Stimulated activated CD8-positive, alpha-beta memory T cell treated with anti-CD3 and anti-CD28 coated beads, Interleukin-15, amount 100 ng/mL, for 48 hours (primary cell): ENCODE data around the gene PPP1R8.
"Not testable (repeated sequence)": the region's sequence is repeated elsewhere in the genome, so short reads cannot be mapped to it uniquely, and the experiment has no call there.

Experiments used
- DNase-seq, 2 donors: peaks; one replicate each; pipeline ENCODE4 v3.0.0-alpha.2; 2020; ENCODE audit warnings: low read depth in 2 of 2

Gene PPP1R8

DNA sequence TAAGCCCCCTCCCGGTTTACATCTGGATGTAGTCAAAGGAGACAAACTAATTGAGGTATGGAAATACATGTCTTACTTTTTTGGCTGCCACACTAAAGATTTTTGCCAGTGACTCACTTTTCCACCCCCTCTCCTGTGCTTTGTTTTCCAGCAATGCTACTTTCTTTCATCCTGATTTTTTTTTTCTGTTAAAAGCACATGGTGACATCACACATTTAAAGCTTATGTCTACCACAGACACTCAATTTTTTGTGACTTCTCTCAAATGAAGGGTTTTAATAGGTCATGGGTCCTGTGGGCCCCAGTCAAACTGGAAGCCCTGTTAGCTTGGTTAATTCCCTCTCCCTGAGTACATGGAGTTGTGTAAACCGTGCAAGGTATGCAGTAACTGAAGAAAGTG, 2.2 kb downstream of the PPP1R8 start:
- DNase-seq, result no peak

DNA sequence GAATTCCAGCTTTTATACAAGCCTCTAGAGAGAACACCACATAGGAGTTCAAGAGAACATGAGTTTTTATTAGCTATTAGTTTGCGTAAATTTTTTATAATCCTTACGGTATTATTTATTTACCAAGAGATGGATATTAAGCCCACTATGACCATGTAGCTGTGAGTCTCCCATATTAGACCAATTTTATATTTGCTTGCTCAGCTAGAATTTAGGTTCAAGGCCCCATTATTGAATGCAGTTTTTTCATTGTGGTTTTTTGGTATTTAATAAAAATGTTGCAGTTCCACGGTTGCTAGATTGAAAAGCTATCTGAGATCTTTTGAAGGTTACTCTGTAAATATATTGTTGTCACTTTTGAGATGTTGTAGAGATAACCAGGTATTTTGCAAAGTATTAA, 2.9 kb downstream of the PPP1R8 start:
- no peak for DNase-seq

DNA sequence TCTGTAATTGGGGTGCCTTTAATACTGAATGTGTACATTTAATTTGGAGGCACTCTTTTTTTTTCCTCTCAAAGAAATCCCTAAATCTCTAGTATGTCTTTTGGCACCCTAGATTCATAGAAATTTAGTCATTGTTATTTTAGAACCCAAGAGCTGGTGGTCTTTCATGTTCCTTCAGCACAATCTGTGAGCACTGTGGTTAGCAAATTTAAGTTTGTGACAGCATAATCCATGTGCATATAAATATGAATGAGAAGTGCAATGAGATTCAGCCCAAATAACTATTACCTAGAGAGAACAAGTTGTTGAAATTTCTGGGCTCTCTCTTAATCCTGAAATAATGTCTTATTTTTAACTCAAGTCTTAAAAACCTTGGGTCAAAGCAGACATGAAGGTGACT, 4.5 kb downstream of the PPP1R8 start:
- DNase-seq, result no peak

DNA sequence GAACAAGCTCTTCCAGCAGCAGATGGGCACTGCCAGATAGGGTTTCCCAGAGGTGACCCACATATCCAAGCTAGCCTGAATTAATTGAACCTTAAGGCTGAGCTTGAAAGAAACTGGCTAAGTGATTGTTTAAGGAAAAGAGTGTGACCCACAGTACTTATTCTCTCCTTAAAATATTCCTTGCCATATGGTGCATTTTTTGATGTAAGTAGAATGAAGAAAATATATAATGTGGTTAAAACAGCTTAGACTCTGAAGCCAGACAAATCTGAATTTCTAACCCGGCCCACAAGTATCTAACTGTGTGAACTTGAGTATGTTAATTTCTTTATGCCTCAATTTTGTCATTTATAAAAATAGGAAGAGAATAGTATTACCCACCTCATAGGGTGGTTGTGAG, 4.9 kb downstream of the PPP1R8 start:
- DNase-seq, result no peak

DNA sequence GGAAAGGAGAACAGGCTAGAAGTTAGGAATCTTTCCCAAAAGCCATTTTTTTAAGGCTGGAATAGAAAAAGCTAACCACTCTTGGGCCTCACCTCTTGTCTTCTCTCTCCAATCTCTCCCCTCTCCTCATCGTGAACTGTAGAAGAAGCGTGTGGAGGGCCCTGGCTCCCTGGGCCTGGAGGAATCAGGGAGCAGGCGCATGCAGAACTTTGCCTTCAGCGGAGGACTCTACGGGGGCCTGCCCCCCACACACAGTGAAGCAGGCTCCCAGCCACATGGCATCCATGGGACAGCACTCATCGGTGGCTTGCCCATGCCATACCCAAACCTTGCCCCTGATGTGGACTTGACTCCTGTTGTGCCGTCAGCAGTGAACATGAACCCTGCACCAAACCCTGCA, 19.4 kb downstream of the PPP1R8 start:
- no peak for DNase-seq

DNA sequence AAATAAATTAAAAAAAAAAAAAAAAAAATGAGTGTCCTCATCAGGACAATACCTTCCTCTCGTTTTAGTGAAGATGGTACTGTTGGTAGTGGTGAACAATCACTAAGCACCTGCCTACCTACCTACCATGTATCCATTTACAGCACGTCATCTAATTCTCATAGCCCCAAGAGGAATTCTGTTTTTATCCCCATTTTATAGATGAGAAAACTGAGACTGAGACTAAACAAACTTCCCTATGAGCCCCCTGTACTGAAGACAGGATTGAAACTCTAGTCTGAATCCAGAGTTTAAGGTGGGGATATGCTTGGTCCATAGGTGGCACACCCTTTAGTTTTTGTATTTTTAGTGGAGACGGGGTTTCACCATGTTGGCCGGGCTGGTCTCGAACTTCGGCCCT, 24.5 kb downstream of the PPP1R8 start:
- DNase-seq, result no peak

DNA sequence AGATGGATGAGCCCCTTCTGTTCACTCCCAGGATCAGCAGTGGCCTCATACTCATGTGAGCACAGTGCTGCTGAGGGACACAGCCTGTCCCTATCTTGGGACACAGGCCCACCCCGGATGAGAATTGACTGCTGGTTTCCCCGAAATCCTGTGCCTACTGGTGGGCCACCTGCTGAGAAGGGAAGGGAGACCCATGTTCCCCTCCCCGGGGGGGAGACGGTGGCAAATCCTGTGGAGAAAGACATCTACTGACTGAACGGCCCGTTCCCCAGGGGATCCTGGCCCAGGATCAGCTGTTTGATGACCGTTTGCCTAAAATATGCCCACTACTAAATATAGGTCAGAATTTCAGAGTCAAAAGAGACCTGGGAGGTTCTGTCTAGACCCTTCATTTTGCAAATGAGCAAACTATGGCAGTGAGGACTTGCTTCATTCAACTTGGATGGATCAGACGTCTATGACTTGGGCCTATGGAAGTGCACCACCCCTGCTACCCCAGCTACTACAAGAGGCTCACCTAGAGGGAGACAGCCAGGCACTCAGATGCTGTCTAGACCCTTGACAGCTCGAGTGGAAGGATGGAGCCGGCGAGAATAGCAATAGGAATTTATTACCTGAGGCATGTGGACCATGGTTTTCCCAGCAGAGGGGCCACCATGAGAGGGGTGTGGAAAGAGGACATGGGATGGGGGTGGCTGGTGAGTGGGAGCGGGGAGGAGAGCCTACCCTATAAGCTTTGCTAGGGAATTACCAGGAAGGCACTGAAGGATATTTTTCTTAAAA, 26.2 kb downstream of the PPP1R8 start:
- no peak for DNase-seq

DNA sequence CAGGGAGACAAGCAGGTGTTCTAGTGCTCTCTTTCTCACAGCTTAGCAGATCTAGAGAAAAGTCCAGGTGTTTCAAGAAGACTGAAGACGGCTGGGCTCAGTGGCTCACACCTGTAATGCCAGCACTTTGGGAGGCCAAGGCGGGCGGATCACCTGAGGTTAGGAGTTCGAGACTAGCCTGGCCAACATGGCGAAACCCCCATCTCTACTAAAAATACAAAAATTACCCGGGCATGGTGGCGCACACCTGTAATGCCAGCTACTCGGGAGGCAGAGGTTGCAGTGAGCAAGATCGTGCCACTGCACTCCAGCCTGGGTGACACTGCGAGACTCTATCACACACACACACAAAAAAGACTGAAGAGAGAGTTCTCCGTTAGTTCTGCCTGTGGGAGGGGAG, 27.0 kb downstream of the PPP1R8 start:
- not testable (repeated sequence) for DNase-seq

DNA sequence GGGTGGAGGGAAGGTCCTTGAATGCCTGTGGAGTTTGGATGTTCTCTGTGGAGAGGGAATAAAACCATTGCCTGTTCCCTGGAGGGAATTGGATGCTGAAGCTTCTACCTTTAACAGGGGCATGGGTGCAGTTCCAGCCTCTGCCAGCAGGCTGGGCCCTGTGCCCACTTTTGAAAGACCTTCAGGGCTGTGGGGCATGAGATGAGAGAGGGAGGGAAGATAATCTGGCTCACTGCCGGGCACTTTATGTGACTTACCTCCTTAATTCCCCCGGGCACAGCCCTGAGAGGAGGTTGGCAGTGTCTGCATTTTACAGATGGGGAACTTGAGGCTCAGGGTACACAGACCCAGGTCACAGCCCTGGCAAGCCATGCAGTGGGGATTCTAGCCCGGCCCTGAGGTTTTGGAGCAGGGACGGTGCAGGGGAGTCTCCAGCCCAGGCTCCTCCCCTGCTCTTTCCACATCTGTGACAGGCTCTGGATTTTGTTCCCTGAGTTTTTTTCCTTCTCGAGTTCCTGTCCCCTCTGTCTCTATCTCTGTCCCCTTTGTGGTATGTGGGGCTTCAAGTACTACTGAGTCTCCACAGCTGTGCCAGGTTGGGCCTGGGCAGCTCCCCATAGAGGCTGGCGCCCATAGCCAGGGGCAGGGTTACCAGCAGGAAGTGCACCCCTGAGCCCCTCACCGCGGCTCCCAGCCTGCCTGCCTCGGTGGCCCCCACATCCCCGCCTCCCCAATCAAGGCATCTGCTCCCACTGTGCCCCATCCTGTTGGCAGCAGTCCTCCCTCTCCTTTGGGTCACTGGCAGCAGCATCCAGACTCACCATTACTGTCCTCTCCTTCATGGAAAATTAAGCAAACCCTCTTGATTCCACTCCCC, 27.7 kb downstream of the PPP1R8 start:
- peak; percentile 55 to 60 for DNase-seq

DNA sequence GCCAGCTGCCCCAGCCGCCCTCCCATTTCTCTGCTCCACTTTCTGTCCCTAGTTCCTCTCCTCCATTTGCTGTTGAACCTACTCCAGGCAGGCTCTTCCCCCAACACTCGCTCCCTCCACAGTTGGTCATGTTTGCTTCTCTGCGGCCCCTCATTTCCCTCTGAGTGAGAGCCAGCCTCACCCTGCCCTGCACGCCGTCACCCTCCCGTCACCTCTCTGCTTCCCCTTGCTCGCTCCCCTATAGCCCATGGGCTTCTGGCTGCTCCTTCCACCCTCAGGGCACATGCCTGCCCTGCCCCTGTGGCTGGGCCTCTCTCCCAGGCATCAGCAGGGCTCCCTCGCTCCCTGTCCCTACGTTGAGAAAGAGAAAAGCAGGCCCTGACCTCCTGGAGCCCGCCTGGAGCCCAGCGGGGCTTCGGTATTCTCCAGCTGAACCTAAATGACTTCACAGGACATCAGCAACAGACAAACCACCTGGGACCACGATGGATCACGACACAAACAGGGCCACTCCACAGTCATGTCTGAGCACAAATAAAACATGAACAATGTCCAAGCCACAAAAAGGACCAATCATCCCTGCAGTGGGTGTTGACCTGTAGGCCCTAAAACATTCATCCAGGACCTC, 28.5 kb downstream of the PPP1R8 start:
- no peak for DNase-seq

DNA sequence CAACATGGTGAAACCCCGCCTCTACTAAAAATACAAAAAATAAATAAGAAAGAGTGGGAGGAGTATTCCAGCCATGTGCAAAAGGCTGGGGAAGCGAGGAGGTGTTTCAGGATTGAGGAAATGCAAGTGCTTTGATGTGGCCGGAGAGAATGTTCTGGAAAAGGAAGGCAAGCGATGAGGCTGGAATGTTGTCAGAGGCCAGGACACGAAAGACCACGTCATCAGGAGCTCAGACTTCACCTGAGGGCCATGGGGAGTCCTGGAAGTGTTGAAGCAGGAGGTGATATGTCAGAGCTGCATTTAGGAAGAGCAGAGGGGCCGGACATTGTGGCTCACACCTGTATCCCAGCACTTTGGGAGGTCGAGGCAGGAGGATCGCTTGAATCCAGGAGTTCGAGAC, 30.9 kb downstream of the PPP1R8 start:
- DNase-seq, result no peak

DNA sequence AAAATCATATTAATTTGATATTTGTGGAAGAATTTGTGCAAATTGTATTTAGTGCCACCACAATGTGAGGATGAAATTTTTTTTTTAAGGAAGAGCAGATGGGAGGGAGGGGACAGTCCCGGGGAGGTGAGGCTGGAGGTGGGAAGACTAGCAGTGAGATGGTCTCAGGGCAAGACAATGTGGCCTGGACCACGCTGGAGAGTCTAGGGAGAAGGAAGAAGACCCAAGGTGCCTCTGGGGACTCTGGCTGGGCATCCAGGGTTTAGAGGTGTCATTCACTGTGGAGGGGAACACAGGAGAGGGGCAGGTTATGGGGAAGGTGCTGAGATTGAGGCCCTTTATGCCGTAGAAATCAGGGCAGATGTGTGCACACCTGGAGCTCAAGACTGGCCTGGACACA, 31.4 kb downstream of the PPP1R8 start:
- DNase-seq, result no peak

DNA sequence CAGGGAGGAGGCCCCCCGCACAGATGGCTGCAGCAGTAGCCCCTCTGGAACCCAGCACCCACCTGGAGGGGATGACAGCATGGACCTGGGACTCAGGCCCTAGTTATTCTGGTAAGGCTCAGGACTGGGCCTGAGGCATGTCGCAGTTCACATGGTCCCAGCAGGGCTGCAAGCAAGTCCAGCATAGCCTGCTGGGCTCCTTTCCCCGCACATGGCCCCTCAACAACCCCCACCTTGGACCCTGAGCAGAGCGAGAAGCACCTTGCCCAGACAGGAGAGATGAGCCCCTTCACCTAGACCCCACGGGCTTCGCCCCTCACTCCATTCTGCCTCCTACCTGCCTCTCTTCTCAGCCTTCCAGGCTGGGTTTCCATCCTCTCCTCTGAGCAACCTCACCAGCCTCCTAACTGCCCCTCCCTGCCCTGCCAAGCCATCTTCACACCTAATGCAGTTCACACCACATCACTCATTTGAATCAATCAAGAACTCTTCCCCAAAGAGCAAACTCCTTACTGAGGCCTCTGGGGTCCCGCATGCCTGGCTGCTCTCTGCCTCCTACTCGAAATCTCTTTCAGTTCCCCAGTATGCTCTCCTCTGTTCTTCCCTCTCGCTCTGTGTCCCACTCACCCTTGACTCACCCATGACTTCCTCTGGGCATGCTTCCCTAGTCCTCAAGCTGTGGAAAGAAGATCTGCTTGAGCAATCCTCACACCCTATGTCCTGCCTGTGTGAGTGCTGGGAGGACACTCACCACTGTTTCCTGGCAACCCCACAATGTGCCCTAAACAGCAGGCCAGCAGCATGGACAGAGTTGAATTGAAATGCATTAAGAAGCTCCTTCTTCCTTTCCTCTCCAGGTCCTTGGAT, 32.3 kb downstream of the PPP1R8 start:
- no peak for DNase-seq

DNA sequence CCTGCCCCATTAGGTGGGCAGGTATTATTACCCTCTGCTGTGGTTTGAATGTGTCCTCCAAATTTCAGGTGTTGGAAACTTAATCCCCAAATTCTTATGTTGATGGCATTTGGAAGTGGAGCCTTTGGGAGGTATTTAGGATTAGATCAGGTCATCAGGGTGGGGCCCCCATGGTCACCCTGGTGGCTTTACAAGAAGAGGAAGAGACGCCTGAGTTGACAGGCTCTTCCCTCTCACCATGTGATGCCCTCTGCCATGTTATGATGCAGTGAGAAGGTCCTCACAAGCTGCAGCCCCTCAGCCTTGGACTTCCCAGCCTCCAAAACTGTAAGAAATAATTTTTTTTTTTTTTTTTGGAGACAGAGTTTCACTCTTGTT, 32.9 kb downstream of the PPP1R8 start:
- DNase-seq, result no peak

DNA sequence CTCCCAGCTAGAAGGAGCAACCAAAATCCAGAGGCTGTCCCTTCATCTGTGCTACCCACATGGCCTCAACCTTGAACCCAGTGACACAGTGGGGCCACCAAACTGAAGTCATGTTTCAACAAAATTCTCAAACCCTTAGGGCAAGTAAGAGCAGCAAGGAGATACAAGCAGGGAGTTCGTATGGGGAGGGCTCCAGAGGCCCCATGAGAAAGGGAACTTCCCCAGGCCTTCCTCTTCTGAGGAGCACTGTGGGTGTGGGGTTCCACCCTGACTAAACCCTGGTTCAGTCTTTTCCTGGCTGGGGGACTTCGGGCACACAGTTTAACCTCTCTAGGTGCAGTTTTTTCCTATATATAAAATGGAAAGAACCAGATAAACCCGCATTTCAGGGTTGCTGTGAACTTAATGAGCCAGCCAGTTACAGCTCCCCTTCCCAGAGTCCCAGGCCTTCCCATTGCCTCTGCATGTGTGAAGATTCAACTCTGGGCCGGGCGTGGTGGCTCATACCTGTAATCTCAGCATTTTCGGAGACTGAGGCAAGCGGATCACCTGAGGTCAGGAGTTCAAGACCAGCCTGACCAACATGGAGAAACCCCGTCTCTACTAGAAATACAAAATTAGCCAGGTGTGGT, 33.8 kb downstream of the PPP1R8 start:
- DNase-seq, result no peak

DNA sequence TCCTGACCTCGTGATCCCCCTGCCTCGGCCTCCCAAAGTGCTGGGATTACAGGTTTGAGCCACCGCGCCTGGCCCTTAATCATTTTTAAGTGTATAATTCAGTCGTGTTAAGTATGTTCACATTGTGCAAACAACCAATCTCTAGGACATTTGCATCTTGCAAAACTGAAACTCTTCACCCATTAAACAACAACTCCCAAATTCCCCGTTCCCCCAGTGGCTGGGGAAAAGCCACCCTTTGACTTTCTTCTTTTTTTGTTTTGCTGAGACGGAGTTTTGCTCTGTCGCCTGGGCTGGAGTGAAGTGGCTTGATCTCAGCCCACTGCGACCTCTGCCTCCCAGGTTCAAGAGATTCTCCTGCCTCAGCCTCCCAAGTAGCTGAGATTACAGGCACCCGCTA, 35.2 kb downstream of the PPP1R8 start:
- DNase-seq, result no peak

DNA sequence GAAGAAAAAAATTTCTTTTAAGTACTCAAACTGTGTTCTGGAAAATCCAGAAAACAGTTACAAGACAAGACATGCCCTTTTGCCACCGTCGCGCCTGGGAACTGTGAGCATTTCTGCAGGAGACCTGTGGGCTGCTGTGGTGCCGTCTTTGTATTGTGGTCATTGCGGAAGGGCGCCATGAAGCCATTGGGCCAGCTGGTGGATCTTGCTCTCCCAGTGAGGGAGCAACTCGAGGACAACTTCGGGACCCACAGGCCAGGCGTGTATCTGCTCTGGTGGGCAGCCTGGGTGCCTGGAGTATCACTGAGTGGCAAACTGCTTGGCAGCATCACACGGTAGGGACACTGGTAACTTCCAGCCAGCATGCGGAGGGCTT, 38.0 kb downstream of the PPP1R8 start:
- DNase-seq, result no peak

DNA sequence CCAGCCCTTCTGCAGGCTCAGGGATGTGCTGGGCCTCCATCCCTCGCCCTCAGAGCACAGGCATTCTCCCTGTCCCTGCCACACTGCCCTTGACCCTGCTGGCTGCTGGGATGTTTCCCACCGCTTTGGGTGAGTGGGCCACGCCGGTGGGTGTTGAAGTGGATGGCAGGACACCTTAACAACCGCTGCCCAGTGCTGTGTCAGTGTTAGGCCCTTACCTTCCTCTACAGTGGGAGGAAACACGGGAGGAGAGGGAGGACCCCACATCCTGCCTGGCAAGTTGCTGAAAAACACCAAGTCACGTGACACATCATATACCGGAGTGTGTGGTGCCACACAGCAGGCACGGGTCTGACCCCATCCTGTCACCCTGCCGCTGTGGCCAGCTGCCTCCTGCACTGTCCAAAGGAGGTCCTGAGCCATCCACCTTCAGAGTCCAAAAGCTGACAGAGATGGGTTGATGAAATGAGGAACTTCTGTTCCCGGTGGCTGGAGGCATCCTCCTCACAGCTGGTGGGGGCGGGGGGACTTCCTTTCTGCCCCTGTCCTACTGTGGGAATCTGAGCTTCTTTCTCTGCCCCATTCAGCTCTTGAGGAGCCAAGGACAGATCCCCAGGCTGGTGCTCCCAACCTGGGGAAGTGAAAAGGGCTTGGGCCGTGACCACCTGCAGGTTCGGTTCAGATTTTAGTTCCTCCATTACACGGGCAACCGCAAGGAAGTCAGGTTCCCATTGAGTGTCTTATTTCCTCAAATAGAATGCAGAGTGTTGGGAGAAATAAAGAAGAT, 38.5 kb downstream of the PPP1R8 start:
- DNase-seq, result peak in 1 of 2 donors; percentile 40

DNA sequence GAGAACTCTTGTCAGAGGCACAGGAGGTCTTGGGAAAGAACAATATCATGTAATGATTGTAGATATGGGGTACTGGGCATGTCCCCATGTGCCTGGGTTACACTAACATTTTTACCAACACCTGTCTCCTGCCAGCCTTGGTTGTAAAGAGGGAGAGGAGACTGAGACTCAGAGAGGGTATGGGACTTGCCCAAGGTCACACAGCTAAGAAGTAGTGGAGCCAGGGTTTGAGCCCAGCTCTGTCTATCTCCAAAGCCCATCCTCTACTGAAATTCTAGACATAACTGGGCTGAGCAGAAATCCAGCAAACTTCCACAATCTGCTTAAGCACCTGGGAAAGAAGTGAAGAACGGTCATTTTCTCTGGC, 39.1 kb downstream of the PPP1R8 start:
- no peak for DNase-seq

DNA sequence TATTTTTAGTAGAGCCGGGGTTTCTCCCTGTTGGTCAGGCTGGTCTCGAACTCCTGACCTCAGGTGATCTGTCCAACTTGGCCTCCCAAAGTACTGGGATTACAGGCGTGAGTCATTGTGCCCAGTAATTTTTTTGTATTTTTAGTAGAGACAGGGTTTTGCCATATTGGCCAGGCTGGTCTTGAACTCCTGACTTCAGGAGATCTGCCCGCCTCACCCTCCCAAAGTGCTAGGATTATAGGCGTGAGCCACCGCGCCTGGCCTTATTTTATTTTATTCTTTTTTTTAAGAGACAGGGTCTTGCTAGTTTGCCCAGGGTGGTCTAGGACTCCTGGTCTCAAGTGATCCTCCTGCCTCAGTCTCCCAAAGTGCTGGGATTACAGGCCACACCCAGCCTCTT, 40.5 kb downstream of the PPP1R8 start:
- DNase-seq, result not testable (repeated sequence)
